Activated T-cell treated with anti-CD3 and anti-CD28 coated beads, Interleukin-2, amount 50 U/mL, for 72 hours (primary cell): ENCODE data around the gene RAB8B. TPM values are rescaled to one million over a fixed set of nuclear protein-coding genes. Genes with fewer than 3 reads are reported as not detected.

Experiments
- ATAC-seq, 2 donors: fragments of 150-1000 bp; cut with Tn5 transposase; replicated peaks in 1 of 2; 2 replicates each; pipeline ENCODE4 v1.10.0; 2021; ENCODE audit warnings: moderate library complexity in 2 of 2, mild to moderate bottlenecking in 1 of 2
- DNase-seq, 2 donors: peaks; one replicate each; pipeline ENCODE4 v3.0.0; 2021 to 2022; ENCODE audit warnings: mixed read lengths in 1 of 2
- H3K27ac Mint-ChIP-seq: one replicate; pipeline ENCODE4 v1.8.0; 2022; ENCODE audit warnings: mild to moderate bottlenecking, moderate library complexity, mixed read lengths
- H3K27me3 Mint-ChIP-seq: one replicate; pipeline ENCODE4 v1.8.0; 2022; ENCODE audit warnings: low read depth, mixed read lengths
- H3K36me3 Mint-ChIP-seq, 2 donors: one replicate each; pipeline ENCODE4 v1.8.0; 2022; ENCODE audit warnings: mixed read lengths in 2 of 2, mild to moderate bottlenecking in 1 of 2; ENCODE audit not compliant: insufficient read depth in 2 of 2
- H3K4me1 Mint-ChIP-seq: one replicate; pipeline ENCODE4 v1.8.0; 2022; ENCODE audit warnings: low read depth, mixed read lengths
- H3K4me3 Mint-ChIP-seq, 2 donors: one replicate each; pipeline ENCODE4 v1.8.0; 2022; ENCODE audit warnings: mild to moderate bottlenecking in 2 of 2, mixed read lengths in 2 of 2, moderate library complexity in 2 of 2
- H3K9me3 Mint-ChIP-seq, 2 donors: one replicate each; pipeline ENCODE4 v1.8.0; 2022; ENCODE audit warnings: mixed read lengths in 2 of 2
- total RNA-seq, 2 donors: library from RNA; stranded (reverse); gene quantifications; one replicate each; pipeline ENCODE4 v1.2.3, GENCODE V29; 2022

The RAB8B gene
- 100 to 1,000 TPM; 122 to 157 TPM for total RNA-seq

GRCh38 chr15:63188926-63189871, at the start of gene RAB8B:
RAB8B (plus strand) TSS chr15:63189606; CDS start chr15:63189625, 19 bp downstream.
- Mint-ChIP-seq H3K36me3 (peaks cover 9 to 19% of the 10 kb centered on the region in 2 donors), H3K4me1 (peaks cover 66% of the 10 kb centered on the region)

GRCh38 chr15:63140936-63141335, 48.5 kb upstream of the RAB8B start:
- H3K9me3 Mint-ChIP-seq: peaks cover 0 to 2% of the 10 kb centered on the region in 2 donors
- no peak overlapping the region for H3K4me3 Mint-ChIP-seq
- no peaks in the 10 kb centered on the region for H3K27me3 Mint-ChIP-seq
- no peak for ATAC-seq
- peaks cover 5% of the 10 kb centered on the region in 2 donors for H3K36me3 Mint-ChIP-seq
- no peak overlapping the region for H3K27ac Mint-ChIP-seq
- peaks cover 3% of the 10 kb centered on the region for H3K4me1 Mint-ChIP-seq
- no peak for DNase-seq

More at GRCh38 chr15:63188926-63189871, at the start of gene RAB8B:
- Mint-ChIP-seq H3K4me3 (peak within 1 kb of the TSS; percentile 92 to 93), H3K27ac (peak within 1 kb of the TSS; percentile 94), H3K9me3 (no peaks in the 10 kb centered on the region), H3K27me3 (no peaks in the 10 kb centered on the region)
- ATAC-seq: peak; percentile 76 to 79
- DNase-seq: peak; percentile 98

- Mint-ChIP-seq H3K36me3 (peaks cover 5 to 14% of the 10 kb centered on the region in 2 donors), H3K9me3 (peaks cover 0 to 2% of the 10 kb centered on the region in 2 donors), H3K27ac (no peak overlapping the region), H3K4me3 (no peak overlapping the region), H3K4me1 (peaks cover 6% of the 10 kb centered on the region), H3K27me3 (no peaks in the 10 kb centered on the region)
- ATAC-seq (no peak), DNase-seq (no peak)
These were observed 44.0 kb upstream of the RAB8B start for GRCh38 chr15:63145426-63145825.

GRCh38 chr15:63146684-63147083, 42.7 kb upstream of the RAB8B start:
- Mint-ChIP-seq H3K36me3 (peaks cover 7 to 14% of the 10 kb centered on the region in 2 donors), H3K27ac (peak overlapping the region; percentile 11), H3K4me1 (peaks cover 10% of the 10 kb centered on the region), H3K9me3 (peaks cover 0 to 2% of the 10 kb centered on the region in 2 donors), H3K4me3 (no peak overlapping the region), H3K27me3 (no peaks in the 10 kb centered on the region)
- DNase-seq (no peak), ATAC-seq (no peak)

- Mint-ChIP-seq H3K9me3 (no peaks in the 10 kb centered on the region), H3K4me3 (no peak overlapping the region), H3K36me3 (peaks cover 4 to 28% of the 10 kb centered on the region in 2 donors), H3K4me1 (peaks cover 17% of the 10 kb centered on the region), H3K27me3 (no peaks in the 10 kb centered on the region), H3K27ac (no peak overlapping the region)
- ATAC-seq: no peak
- DNase-seq: no peak
These were observed 37.7 kb upstream of the RAB8B start for GRCh38 chr15:63151665-63152064.

- H3K4me3 Mint-ChIP-seq: peak overlapping the region; percentile 95 to 100
- ATAC-seq (no peak), DNase-seq (no peak)
- H3K27me3 Mint-ChIP-seq: no peaks in the 10 kb centered on the region
- H3K36me3 Mint-ChIP-seq: peaks cover 12 to 26% of the 10 kb centered on the region in 2 donors
- no peaks in the 10 kb centered on the region for H3K9me3 Mint-ChIP-seq
- H3K4me1 Mint-ChIP-seq: peaks cover 17% of the 10 kb centered on the region
- H3K27ac Mint-ChIP-seq: peak overlapping the region; percentile 54
These were observed 33.9 kb upstream of the RAB8B start for GRCh38 chr15:63155486-63155885.

- Mint-ChIP-seq H3K4me3 (peak overlapping the region; percentile 95 to 100), H3K27me3 (no peaks in the 10 kb centered on the region), H3K27ac (peak overlapping the region; percentile 98), H3K36me3 (peaks cover 12 to 26% of the 10 kb centered on the region in 2 donors), H3K9me3 (no peaks in the 10 kb centered on the region), H3K4me1 (peaks cover 17% of the 10 kb centered on the region)
- ATAC-seq: no peak
- DNase-seq: no peak
These were observed 33.2 kb upstream of the RAB8B start for GRCh38 chr15:63156086-63156710.

GRCh38 chr15:63156755-63157117, 32.7 kb upstream of the RAB8B start:
- peak; percentile 15 to 22 for DNase-seq
- Mint-ChIP-seq H3K4me3 (peak overlapping the region; percentile 95 to 100), H3K9me3 (no peaks in the 10 kb centered on the region), H3K27ac (peak overlapping the region; percentile 98), H3K27me3 (no peaks in the 10 kb centered on the region), H3K4me1 (peaks cover 12% of the 10 kb centered on the region), H3K36me3 (peaks cover 10 to 26% of the 10 kb centered on the region in 2 donors)
- ATAC-seq: no peak

GRCh38 chr15:63157118-63157843, 32.1 kb upstream of the RAB8B start, which contains the start of gene RPS27L:
RPS27L (minus strand) TSS chr15:63157477; CDS start chr15:63157405, 72 bp downstream.
- Mint-ChIP-seq H3K4me3 (peak within 1 kb of the TSS; percentile 95 to 100), H3K36me3 (peaks cover 9 to 26% of the 10 kb centered on the region in 2 donors), H3K4me1 (peaks cover 11% of the 10 kb centered on the region), H3K27ac (peak within 1 kb of the TSS; percentile 98), H3K27me3 (no peaks in the 10 kb centered on the region), H3K9me3 (no peaks in the 10 kb centered on the region)
- ATAC-seq (peak; percentile 97 to 98), DNase-seq (peak; percentile 91 to 93)

- peak overlapping the region; percentile 92 to 95 for H3K4me3 Mint-ChIP-seq
- peaks cover 11% of the 10 kb centered on the region for H3K4me1 Mint-ChIP-seq
- H3K27me3 Mint-ChIP-seq: no peaks in the 10 kb centered on the region
- H3K9me3 Mint-ChIP-seq: no peaks in the 10 kb centered on the region
- H3K36me3 Mint-ChIP-seq: peaks cover 9 to 22% of the 10 kb centered on the region in 2 donors
- peak; percentile 30 to 40 for ATAC-seq
- H3K27ac Mint-ChIP-seq: peak overlapping the region; percentile 98
- peak; percentile 41 to 44 for DNase-seq
These were observed 31.4 kb upstream of the RAB8B start for GRCh38 chr15:63157891-63158431.

GRCh38 chr15:63160638-63161037, 28.8 kb upstream of the RAB8B start:
- H3K4me1 Mint-ChIP-seq: peaks cover 5% of the 10 kb centered on the region
- H3K9me3 Mint-ChIP-seq: no peaks in the 10 kb centered on the region
- H3K4me3 Mint-ChIP-seq: no peak overlapping the region
- ATAC-seq (no peak), DNase-seq (no peak)
- H3K27ac Mint-ChIP-seq: no peak overlapping the region
- H3K27me3 Mint-ChIP-seq: no peaks in the 10 kb centered on the region
- peaks cover 9 to 11% of the 10 kb centered on the region in 2 donors for H3K36me3 Mint-ChIP-seq

- peaks cover 9% of the 10 kb centered on the region for H3K4me1 Mint-ChIP-seq
- DNase-seq (no peak), ATAC-seq (no peak)
- no peak overlapping the region for H3K27ac Mint-ChIP-seq
- peaks cover 1% of the 10 kb centered on the region in 2 donors for H3K36me3 Mint-ChIP-seq
- no peaks in the 10 kb centered on the region for H3K9me3 Mint-ChIP-seq
- no peak overlapping the region for H3K4me3 Mint-ChIP-seq
- H3K27me3 Mint-ChIP-seq: no peaks in the 10 kb centered on the region
These were observed 26.2 kb upstream of the RAB8B start for GRCh38 chr15:63163217-63163616.
